SK-N-DZ (cell line): Measurements from ENCODE around the gene HEXD.

Experiments
- DNase-seq: peaks from one replicate; pipeline ENCODE4 v3.0.0-alpha.2; 2015; ENCODE audit warnings: low spot score
- small RNA-seq, 2 experiments: library from RNA; depleted of rRNA; stranded (forward); fragments of <200 nt; gene quantifications; one replicate each; pipeline ENCODE3, GENCODE V24; 2014

Gene HEXD

DNA sequence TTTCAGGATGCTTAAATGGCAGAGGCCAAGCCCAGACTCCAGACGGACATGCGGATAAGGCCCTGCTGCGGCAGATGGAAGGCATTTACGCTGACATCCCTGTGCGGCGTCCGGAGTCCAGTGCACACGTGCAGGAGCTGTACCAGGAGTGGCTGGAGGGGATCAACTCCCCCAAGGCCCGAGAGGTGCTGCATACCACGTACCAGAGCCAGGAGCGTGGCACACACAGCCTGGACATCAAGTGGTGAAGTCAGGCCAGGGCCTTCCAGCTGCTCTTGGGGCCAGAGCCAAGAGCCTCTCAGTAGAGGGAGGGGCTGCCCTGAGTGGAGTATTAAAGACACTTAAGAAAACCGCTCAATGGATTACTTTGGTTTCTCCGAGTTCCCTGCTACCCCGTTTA lies 69.8 kb downstream of the HEXD start:
- no peak for DNase-seq

DNA sequence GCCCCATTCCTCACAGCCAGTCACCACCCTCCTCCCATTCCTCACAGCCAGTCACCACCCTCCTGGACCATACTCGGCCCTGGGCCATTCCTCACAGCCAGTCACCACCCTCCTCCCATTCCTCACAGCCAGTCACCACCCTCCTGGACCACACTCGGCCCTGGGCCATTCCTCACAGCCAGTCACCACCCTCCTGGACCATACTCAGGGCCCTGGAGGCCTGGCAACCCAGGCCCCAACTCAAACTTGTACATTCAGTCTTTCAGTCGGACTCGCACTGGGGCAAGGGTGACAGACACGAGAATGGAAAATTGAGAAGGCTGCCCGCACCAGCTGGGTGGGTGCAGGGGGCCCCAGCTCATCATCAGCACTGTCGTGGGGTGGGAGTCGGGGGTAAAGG lies 71.0 kb downstream of the HEXD start:
- DNase-seq, result no peak

- DNase-seq, result no peak
Observed at GRCh38 chr17:82489851-82490511, 71.8 kb downstream of the HEXD start.

DNA sequence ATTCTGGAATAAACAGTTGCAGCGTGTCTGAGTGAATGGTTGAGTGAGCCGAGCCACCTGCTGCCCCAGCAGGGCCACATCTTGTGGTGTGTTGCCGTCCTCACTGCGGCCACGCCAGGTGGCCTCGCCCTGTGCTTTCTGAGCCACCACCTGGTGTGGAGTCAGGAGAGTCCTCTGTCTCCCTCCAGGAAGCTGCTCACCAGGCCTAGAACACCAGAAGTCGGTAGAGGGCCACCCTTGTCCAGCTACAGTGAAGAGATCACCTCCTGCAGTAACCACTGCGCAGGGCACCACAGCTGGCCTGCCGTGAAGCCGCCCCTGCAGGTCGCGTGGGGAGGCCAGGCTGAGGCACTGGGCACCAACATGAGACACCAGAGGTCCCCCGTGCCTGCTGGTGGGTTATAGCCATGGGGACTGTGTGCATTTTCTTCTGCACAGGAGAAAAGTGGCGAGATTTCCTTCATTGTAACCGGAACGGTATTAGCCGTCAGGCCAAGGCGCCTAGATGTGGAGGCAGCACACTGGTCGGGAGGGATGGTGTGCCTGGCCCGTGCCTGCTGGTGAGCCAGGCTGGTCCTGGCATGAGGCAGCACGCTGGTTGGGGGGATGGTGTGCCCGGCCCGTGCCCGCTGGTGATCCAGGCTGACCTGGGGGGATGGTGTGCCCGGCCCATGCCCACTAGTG lies 72.5 kb downstream of the HEXD start:
- no peak for DNase-seq

DNA sequence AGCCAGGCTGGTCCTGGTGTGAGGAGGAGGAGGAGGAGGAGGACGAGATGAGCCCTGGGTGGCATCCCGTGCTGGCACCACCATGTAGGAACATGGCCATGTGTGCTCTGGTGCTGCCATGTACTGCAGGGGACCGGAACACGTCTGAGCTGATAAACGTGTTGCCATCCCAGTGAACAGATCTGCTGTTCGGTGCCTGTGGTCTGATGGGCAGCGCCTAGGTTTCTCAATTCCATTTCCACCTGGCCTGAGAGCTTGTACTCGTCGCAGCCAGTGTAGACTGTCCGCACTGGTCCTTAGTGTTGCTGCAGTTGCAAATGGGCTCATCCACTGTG lies 73.0 kb downstream of the HEXD start:
- DNase-seq, result no peak

DNA sequence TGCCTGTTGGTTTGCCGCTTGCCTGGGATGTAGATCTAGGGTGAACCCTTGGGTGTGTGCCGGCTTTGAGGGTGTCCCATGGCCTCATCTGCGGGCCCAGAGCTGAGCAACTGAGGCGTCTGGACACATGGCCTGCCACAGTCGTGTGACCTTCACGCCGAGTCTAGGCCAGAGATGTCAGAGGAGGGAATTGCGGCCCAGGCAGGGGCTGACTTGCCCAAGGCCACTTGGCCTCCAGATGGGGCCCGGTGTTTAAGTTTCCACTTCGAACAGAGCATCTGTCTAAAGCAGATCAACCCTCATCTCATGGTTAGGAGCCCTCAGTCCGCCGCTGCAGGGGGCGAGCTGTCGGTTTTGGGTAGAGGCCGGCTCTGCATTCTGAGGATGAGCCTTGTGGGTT lies 73.4 kb downstream of the HEXD start:
- DNase-seq, result no peak

Small RNAs within 50 kb of the gene (small RNA-seq; reads per million reads assigned to genes)
- 0 reads per million in 2 experiments for gene RF00019
